ACHN (cell line): ENCODE data around the gene COL4A6.
"Not testable (repeated sequence)": the region's sequence is repeated elsewhere in the genome, so short reads cannot be mapped to it uniquely, and the experiment has no call there.

Experiments
- DNase-seq: peaks from one replicate; pipeline ENCODE4 v3.0.0-alpha.2; 2015
- in situ Hi-C: cut with HindIII; loops from 2 replicates; pipeline ENCODE4 v1.10.0; 2017; ENCODE audit warnings: low sequenced_read_pairs, low pct_ligation_motif_present, low pct_unique_long_range_greater_than_20kb

COL4A6 gene

GRCh38 chrX:108438110-108438623 is at the start of gene COL4A6:
Gene COL4A6, minus strand, starts transcription at chrX:108438422. Its CDS starts 226 bp downstream, at chrX:108438196.
- in situ Hi-C loops: no loop called here
- DNase-seq: peak; percentile 10

DNA sequence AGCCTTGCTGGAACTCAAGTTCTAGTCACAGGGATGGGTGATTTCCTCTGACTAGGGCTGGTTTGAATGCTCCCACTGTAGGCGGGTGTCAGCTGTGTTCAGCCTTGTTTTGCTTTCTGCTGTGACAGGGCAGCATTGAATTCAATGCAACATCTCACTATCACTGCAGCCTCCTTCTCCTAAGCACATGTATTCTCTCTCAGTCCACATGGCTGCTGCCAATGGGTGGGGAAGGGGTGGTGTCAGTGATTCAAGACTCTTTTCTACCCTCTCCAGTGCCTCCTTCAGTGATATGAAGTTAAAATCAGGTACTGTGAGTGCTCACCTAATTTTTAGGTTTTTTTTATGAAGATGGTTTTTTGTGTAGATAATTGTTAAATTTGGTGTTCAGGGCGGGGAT is 47.7 kb upstream of the COL4A6 start:
- in situ Hi-C loops: no loop called here
- DNase-seq: no peak

DNA sequence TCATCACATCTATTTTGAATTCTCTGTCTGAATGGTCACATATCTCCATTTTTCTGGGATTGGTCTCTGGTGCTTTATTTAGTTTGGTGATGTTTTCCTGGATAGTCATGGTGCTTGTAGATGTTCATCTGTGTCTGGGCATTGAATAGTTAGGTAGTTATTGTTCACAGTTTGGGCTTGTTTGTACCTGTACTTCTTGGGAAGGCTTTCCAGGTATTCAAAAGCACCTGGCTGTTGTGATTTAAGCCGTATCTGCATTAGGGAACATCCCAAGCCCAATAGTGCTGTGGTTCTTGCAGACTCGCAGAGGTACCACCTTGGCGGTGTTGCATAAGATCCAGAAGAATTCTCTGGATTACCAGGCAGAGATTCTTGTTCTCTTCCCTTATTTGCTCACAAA is 46.0 kb upstream of the COL4A6 start:
- no peak for DNase-seq
- in situ Hi-C loops: no loop called here

DNA sequence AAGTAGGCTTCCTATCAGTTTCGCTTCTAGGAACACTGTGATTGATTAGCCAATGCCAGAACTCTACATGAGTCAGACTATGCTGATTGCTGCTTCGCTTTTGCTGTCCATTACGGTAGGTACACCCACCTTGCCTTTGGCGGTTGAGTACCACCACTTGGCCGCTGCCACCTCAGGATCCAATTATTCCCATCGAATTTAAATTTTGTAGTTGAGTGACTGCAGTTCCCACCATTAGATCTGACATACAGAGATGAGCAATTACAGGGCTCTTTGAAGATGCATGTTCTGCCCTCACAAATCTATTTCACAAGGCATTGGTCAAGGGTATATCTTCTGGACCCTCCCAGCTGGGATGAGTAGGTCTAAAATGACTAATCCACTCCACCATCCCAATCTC is 43.3 kb upstream of the COL4A6 start:
- DNase-seq, in situ Hi-C loops: not testable (repeated sequence)

GRCh38 chrX:108473979-108474378 is 35.8 kb upstream of the COL4A6 start:
- in situ Hi-C loops: no loop called here
- DNase-seq: no peak

DNA sequence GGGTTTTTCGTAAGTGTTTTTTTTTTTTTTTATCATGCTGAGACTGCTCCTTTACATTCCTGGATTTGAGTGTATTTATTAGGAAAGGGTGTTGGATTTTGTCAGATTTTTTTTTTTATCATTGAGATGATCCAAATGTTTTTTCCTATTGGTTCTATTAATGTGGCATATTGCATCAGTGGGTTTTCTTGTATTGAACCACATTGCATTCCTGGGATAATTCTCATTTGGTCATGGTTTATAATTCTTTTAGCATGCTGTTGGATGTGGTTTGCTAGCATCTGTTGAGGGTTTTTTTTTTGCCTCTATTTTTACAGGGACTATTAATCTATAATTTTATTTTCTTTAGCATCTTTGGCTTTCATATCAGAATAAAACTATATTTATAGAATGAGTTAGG is 30.3 kb upstream of the COL4A6 start:
- in situ Hi-C loops: no loop called here
- DNase-seq: no peak

DNA sequence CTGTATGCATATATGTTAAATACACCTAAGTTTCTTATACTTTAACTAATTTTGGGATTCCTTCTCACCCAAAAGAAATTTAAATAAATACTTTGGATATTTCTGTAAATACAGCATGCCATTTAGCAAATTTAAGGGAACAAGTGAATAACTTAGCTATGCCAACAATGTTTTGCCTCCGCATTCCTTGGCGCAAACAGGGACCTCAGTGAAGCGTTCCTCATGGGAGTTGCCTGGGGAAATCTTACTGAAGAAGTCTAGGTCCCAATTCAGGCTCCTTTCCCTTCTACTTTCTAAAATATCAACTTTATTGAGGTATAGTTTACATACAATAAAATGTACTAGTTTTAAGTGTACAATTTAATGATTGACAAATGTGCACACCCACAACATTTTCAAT is 26.4 kb upstream of the COL4A6 start:
- in situ Hi-C loops: no loop called here
- DNase-seq: no peak

GRCh38 chrX:108456971-108457477 is 18.8 kb upstream of the COL4A6 start:
- no peak for DNase-seq
- in situ Hi-C loops: no loop called here

DNA sequence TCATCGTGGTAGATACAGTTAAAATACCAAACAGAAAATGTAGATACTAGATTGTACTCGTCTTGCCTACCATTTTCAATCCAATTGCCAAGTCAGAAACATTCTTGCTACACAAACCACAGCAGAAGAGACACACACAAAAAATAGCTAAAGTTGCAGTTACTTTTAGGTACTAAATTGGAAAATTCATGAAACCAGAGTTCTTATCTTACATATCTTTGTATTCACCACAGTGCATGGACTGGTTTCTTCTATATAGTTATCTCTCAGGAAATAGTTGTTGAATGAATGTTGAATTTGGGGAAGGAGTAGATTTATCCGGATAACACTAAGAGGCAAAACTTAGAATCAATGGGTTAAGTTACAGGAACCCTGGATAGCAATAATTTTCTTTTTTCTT is 15.6 kb upstream of the COL4A6 start:
- in situ Hi-C loops: no loop called here
- no peak for DNase-seq

- in situ Hi-C loops: no loop called here
- DNase-seq: no peak
These were observed 9.1 kb upstream of the COL4A6 start for GRCh38 chrX:108447303-108447702.

DNA sequence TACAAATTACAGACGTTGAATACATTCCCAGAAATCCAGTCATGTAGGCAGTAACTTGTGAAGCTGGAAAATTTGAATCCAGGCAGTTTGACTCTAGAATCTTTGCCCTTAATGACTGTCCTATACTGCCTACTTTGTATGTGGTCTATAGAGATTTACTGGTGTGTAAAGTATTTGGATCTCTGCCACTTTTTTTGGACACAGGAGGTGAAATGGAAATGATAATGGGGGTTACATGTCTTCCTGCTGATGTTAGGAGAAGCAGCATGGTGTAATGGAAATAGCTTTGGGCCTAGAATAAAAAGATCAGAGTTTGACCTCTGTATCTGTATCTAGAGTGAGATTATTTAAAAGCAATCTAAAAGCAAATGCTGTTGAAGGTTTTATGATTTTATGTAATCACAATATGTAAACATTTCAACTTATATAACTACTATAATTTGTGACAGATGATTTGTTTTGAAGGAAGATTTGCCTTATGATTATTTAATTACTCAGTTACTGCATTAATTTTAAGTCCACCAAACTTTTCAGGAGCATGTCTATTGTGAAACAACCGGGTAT is 4.8 kb upstream of the COL4A6 start:
- in situ Hi-C loops: no loop called here
- DNase-seq: no peak

DNA sequence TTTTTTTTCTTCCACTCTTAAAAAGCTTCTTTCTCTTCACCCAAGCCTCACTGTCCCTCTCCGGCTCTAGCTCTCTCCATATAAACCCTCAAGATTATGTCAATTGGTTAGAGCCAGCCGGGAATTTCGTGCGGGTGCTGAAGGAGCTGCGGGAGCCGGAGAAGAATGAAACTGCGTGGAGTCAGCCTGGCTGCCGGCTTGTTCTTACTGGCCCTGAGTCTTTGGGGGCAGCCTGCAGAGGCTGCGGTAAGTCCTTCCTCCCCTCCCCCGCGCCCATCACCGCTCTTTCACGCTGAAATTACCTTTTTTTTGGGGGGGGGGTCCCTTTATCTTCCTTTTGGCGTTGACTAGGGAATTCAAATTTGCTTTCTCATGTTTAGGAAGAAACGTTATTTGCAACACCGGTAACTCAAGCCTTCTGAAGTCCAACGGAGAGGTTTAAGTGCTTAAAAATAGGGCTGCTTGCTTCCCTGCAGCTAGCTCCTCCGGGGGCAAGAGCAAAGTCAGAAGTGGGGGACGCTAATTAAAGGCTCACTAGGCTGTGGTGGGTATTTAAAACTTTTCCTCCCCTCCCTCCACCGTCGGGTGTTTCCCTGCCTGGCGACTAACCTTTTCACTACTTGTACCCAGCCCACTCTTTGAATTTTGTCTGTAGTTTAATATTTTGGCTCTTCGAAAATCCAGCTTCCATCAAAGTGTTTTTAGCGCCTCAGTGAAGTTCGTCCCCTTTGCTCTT is 1.9 kb upstream of the COL4A6 start:
- DNase-seq: peak; percentile 11
- in situ Hi-C loops: no loop called here

- in situ Hi-C loops: no loop called here
- peak; percentile 83 for DNase-seq
These were observed 1.3 kb upstream of the COL4A6 start, which contains the start of gene COL4A5 for GRCh38 chrX:108439426-108439942. Gene COL4A5, plus strand, starts transcription at chrX:108439838. Its CDS starts 288 bp downstream, at chrX:108440126.

GRCh38 chrX:108437349-108438109 is 693 bp downstream of the COL4A6 start:
- DNase-seq: no peak
- in situ Hi-C loops: no loop called here

DNA sequence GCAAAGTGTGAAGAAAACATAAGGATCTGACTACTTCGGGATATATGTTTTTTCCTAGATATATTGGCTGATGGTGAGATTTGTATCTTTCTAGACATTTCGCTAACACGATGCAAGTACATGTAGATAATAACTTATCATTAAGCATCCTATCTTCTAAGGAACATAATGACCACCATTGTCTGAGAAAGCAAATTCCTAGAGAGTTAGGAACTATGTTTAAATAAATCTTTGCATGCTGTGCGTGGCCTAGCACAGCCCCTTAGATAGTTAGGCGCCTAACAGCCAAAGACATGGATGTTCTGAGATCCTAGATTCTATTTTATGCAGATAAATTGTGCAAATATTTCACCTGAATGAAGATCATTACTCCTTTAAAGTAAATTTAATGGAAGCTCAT is 3.0 kb downstream of the COL4A6 start:
- no peak for DNase-seq
- in situ Hi-C loops: no loop called here

DNA sequence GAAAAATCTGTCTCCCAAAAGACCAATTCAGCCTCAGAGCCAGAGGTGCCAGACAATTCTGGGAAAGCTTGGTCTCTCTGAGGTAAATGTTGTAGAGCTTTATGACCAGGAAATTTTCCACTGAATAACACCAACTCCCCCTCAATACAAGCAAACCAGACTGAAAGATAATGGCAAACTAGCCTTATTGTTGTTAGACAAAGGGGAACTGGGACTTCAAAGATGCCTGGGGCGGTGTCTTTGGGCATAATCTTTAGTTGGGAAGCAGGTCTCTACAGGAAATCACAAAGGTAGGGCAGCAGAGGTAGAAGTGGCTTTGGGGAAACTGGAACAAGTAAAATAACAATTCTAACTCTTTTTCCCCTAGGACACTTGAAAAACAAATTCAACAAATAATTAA is 12.0 kb downstream of the COL4A6 start:
- no peak for DNase-seq
- in situ Hi-C loops: no loop called here

- in situ Hi-C loops: no loop called here
- no peak for DNase-seq
These were observed 17.7 kb downstream of the COL4A6 start for GRCh38 chrX:108420481-108420880.

DNA sequence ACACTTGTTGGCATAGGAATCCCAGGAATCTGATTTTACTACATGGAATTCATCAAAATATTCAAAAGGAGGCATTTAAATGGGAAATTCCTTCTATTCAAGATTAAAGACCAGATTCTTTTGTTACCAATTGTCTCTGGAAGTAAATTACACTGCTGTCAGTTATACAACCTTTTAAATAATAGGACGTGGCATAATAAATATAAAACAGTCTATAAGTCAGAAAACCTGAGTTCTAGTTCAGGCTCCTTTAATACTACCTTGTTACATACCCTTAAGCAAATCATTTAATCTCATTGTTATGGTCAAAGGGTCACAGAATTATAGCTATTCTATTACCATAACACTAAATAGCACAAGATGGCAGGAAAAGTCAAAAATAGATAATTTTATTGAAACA is 18.8 kb downstream of the COL4A6 start:
- in situ Hi-C loops: no loop called here

GRCh38 chrX:108417257-108417656 is 21.0 kb downstream of the COL4A6 start:
- in situ Hi-C loops: no loop called here
- DNase-seq: no peak

More for the DNA sequence above, 18.8 kb downstream of the COL4A6 start:
- DNase-seq: no peak
